22Rv1 (cell line): ENCODE measurements around the gene MAG.

Experiments used
- ZFX ChIP-seq: fragments of 450-650 bp; IDR thresholded peaks from 2 replicates; pipeline ENCODE4 v1.6.1; 2017; ENCODE audit warnings: antibody characterized with exemption, borderline replicate concordance
- TF ChIP-seq, protein P1 (sequence below): fragments of 450-650 bp; IDR thresholded peaks from 2 replicates; pipeline ENCODE4 v1.5.1; 2017; ENCODE audit warnings: mild to moderate bottlenecking

DNA sequence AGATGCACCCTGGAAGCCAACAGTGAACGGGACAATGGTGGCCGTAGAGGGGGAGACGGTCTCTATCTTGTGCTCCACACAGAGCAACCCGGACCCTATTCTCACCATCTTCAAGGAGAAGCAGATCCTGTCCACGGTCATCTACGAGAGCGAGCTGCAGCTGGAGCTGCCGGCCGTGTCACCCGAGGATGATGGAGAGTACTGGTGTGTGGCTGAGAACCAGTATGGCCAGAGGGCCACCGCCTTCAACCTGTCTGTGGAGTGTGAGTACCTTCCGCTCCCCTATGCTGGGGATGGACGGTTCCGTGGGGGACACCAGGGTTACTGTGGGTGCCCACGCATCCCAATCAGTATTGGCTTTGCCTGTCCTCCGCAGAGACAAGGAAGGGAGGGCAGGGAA is 10.5 kb downstream of the MAG start:
- TF ChIP-seq, protein P1, sequence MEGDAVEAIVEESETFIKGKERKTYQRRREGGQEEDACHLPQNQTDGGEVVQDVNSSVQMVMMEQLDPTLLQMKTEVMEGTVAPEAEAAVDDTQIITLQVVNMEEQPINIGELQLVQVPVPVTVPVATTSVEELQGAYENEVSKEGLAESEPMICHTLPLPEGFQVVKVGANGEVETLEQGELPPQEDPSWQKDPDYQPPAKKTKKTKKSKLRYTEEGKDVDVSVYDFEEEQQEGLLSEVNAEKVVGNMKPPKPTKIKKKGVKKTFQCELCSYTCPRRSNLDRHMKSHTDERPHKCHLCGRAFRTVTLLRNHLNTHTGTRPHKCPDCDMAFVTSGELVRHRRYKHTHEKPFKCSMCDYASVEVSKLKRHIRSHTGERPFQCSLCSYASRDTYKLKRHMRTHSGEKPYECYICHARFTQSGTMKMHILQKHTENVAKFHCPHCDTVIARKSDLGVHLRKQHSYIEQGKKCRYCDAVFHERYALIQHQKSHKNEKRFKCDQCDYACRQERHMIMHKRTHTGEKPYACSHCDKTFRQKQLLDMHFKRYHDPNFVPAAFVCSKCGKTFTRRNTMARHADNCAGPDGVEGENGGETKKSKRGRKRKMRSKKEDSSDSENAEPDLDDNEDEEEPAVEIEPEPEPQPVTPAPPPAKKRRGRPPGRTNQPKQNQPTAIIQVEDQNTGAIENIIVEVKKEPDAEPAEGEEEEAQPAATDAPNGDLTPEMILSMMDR, result no peak
- no peak for TF ChIP-seq ZFX
